Calu3 (cell line): Measurements from ENCODE around the gene ITPRID1. TPM values are rescaled to one million over a fixed set of nuclear protein-coding genes. Genes with fewer than 3 reads are reported as not detected.
"Not testable (repeated sequence)": the region's sequence is repeated elsewhere in the genome, so short reads cannot be mapped to it uniquely, and the experiment has no call there.

ENCODE experiments used
- Bru-seq: library from RNA; stranded (reverse); fragments of 400-500 nt; gene quantifications from one replicate; lab custom pipeline; 2021; lab: Mats Ljungman, UMichigan
- BruChase-seq, 2 experiments: library from RNA; stranded (reverse); fragments of 400-500 nt; gene quantifications; one replicate each; lab custom pipeline; 2021; lab: Mats Ljungman, UMichigan
- BruUV-seq: library from RNA; stranded (reverse); fragments of 400-500 nt; replicated peaks from 2 replicates; lab custom pipeline; 2021; lab: Mats Ljungman, UMichigan
- CTCF ChIA-PET: fragments of 300-600 bp; sonication (Branson Sonifier 250); formaldehyde crosslinking; loops from one replicate; lab custom pipeline; 2022; ENCODE audit warnings: antibody characterized with exemption; lab: Charles Lee
- DNase-seq: peaks from one replicate; pipeline ENCODE4 v3.0.0; 2022
- H3K27ac Mint-ChIP-seq: one replicate; pipeline ENCODE4 v1.8.0; 2022; ENCODE audit warnings: mixed read lengths; ENCODE audit not compliant: unreplicated experiment
- H3K27me3 Mint-ChIP-seq: one replicate; pipeline ENCODE4 v1.8.0; 2022; ENCODE audit warnings: mixed read lengths; ENCODE audit not compliant: unreplicated experiment
- H3K36me3 Mint-ChIP-seq: one replicate; pipeline ENCODE4 v1.8.0; 2022; ENCODE audit warnings: mild to moderate bottlenecking, moderate library complexity, mixed read lengths; ENCODE audit not compliant: insufficient read depth, unreplicated experiment
- H3K4me1 Mint-ChIP-seq: one replicate; pipeline ENCODE4 v1.8.0; 2022; ENCODE audit warnings: mild to moderate bottlenecking, low read depth, mixed read lengths; ENCODE audit not compliant: unreplicated experiment
- H3K4me3 Mint-ChIP-seq: one replicate; pipeline ENCODE4 v1.8.0; 2022; ENCODE audit warnings: mild to moderate bottlenecking, low read depth, moderate library complexity, mixed read lengths; ENCODE audit not compliant: unreplicated experiment
- H3K9me3 Mint-ChIP-seq: one replicate; pipeline ENCODE4 v1.8.0; 2022; ENCODE audit warnings: low read depth, mixed read lengths; ENCODE audit not compliant: unreplicated experiment
- intact Hi-C: fragments of 100-400 bp; cut with micrococcal nuclease; formaldehyde crosslinking; loops from one replicate; pipeline ENCODE4 v1.10.0; 2022; ENCODE audit not compliant: unreplicated experiment
- long read RNA-seq: library from polyadenylated mRNA; stranded (forward); transcript quantifications from one replicate; pipeline ENCODE4 v2.0.0, GENCODE V29; 2022
- total RNA-seq: library from RNA; stranded (reverse); gene quantifications from 2 replicates; pipeline ENCODE4 v1.2.3, GENCODE V29; 2022
- TF ChIP-seq, protein P1 (sequence below): fragments of 200-600 bp; IDR thresholded peaks from one replicate; pipeline ENCODE4 v1.8.0; 2022; ENCODE audit warnings: antibody characterized with exemption; ENCODE audit not compliant: unreplicated experiment

Gene ITPRID1
- total RNA-seq, result 0.95 and 3.8 TPM in 2 replicates
- percentile 25 among the genes with signal in this experiment for Bru-seq, nascent RNA
- percentile 29 among the genes with signal in this experiment for BruChase-seq, experiment 1, labeled RNA remaining after a 6-hour chase
- percentile 32 among the genes with signal in this experiment for BruChase-seq, experiment 2, labeled RNA remaining after a 2-hour chase
- long read RNA-seq, partial matches to known transcripts, result 0 of 2 reads
- long read RNA-seq, other reads (novel, unspliced or antisense), result 2 of 2 reads

- no TSS peak for BruUV-seq
Measured at GRCh38 chr7:31513790-31514189, at the start of gene ITPRID1. Gene ITPRID1 (plus strand): TSS chr7:31514090. CDS start chr7:31553025, 38,935 bp downstream.

GRCh38 chr7:31464601-31465000, 49.3 kb upstream of the ITPRID1 start:
- H3K27ac Mint-ChIP-seq, result peak overlapping the region; percentile 81
- peaks cover 3% of the 10 kb centered on the region for H3K9me3 Mint-ChIP-seq
- TF ChIP-seq, protein P1, sequence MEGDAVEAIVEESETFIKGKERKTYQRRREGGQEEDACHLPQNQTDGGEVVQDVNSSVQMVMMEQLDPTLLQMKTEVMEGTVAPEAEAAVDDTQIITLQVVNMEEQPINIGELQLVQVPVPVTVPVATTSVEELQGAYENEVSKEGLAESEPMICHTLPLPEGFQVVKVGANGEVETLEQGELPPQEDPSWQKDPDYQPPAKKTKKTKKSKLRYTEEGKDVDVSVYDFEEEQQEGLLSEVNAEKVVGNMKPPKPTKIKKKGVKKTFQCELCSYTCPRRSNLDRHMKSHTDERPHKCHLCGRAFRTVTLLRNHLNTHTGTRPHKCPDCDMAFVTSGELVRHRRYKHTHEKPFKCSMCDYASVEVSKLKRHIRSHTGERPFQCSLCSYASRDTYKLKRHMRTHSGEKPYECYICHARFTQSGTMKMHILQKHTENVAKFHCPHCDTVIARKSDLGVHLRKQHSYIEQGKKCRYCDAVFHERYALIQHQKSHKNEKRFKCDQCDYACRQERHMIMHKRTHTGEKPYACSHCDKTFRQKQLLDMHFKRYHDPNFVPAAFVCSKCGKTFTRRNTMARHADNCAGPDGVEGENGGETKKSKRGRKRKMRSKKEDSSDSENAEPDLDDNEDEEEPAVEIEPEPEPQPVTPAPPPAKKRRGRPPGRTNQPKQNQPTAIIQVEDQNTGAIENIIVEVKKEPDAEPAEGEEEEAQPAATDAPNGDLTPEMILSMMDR, result no peak
- no TSS peak for BruUV-seq
- H3K4me3 Mint-ChIP-seq, result peak overlapping the region; percentile 24
- H3K36me3 Mint-ChIP-seq, result peaks cover 5% of the 10 kb centered on the region
- DNase-seq, result peak; percentile 54
- H3K4me1 Mint-ChIP-seq, result peaks cover 54% of the 10 kb centered on the region
- CTCF ChIA-PET, result interaction anchor here (1.0 kb wide), 1 partner anchor 21 kb away, joined by 4 read pairs; no protein-coding TSS in a partner anchor
- intact Hi-C loops, result loop anchor here (1.0 kb wide), 1 partner anchor 29 kb away; no protein-coding TSS in a partner anchor
- no peaks in the 10 kb centered on the region for H3K27me3 Mint-ChIP-seq

More at GRCh38 chr7:31513790-31514189, at the start of gene ITPRID1:
- no peak for DNase-seq
- no peaks in the 10 kb centered on the region for H3K36me3 Mint-ChIP-seq
- H3K27ac Mint-ChIP-seq, result peak within 1 kb of the TSS; percentile 38
- H3K27me3 Mint-ChIP-seq, result no peaks in the 10 kb centered on the region
- CTCF ChIA-PET, result no interaction called here
- no peak within 1 kb of the TSS for H3K4me3 Mint-ChIP-seq
- intact Hi-C loops, result no loop called here
- TF ChIP-seq, protein P1, result no peak
- H3K4me1 Mint-ChIP-seq, result peaks cover 11% of the 10 kb centered on the region
- H3K9me3 Mint-ChIP-seq, result peaks cover 10% of the 10 kb centered on the region

DNA sequence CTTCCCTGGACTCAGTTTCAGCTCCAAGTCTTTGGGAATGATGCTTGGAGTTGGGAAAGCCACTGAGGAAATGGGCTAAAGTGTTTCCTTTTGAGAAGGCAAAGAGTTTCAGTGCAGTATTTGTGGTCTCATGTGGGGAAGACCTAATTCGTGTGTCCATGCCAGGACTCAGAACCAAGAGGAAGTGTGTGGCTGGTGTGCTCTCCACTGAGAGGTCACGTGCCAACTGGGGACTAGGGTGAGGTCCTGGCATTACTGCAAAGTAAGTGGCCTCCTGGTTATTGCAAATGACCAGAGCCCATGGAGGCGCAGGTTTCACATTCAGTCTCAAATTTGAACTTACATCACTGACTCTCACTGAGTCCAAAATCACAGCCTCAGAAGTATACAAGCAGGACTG, 48.6 kb upstream of the ITPRID1 start:
- CTCF ChIA-PET, result interaction anchor here (1.0 to 1.4 kb wide), 2 partner anchors 22 to 26 kb away, joined by 3 to 4 read pairs; no protein-coding TSS in a partner anchor
- H3K27me3 Mint-ChIP-seq, result no peaks in the 10 kb centered on the region
- peak; percentile 38 for DNase-seq
- BruUV-seq, result no TSS peak
- peaks cover 55% of the 10 kb centered on the region for H3K4me1 Mint-ChIP-seq
- peaks cover 3% of the 10 kb centered on the region for H3K9me3 Mint-ChIP-seq
- no peak overlapping the region for H3K4me3 Mint-ChIP-seq
- H3K36me3 Mint-ChIP-seq, result peaks cover 5% of the 10 kb centered on the region
- TF ChIP-seq, protein P1, result no peak
- peak overlapping the region; percentile 81 for H3K27ac Mint-ChIP-seq
- intact Hi-C loops, result no loop called here

DNA sequence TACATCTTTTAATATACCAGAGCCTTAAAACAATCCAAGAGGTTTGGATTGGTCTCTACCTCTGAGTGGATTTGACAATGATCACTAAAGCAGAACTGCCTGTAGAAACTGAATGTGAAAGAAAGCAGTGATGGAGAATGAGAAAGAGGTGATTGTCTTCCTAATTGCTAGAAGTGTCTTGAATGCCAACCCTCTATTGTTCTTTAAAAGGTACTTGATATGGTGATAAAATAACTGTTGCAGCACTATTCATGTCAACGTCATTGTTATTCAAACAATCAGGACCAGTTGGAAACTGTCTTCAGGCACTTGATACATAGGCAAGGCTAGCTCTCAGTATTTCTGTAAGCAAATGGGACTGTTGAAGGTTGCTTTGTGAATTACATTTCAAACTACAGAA, 47.9 kb upstream of the ITPRID1 start:
- H3K9me3 Mint-ChIP-seq, result peaks cover 3% of the 10 kb centered on the region
- DNase-seq, result no peak
- BruUV-seq, result no TSS peak
- no peak overlapping the region for H3K4me3 Mint-ChIP-seq
- peaks cover 55% of the 10 kb centered on the region for H3K4me1 Mint-ChIP-seq
- intact Hi-C loops, result no loop called here
- CTCF ChIA-PET, result interaction anchor here (0.6 to 1.4 kb wide), 2 partner anchors 25 to 1460 kb away, joined by 3 read pairs; no protein-coding TSS in a partner anchor
- H3K27me3 Mint-ChIP-seq, result no peaks in the 10 kb centered on the region
- H3K36me3 Mint-ChIP-seq, result peaks cover 5% of the 10 kb centered on the region
- H3K27ac Mint-ChIP-seq, result no peak overlapping the region
- TF ChIP-seq, protein P1, result no peak

- H3K36me3 Mint-ChIP-seq, DNase-seq, intact Hi-C loops, CTCF ChIA-PET, H3K27ac Mint-ChIP-seq, BruUV-seq, H3K4me3 Mint-ChIP-seq, H3K9me3 Mint-ChIP-seq, H3K27me3 Mint-ChIP-seq: not testable (repeated sequence)
- peaks cover 65% of the 10 kb centered on the region for H3K4me1 Mint-ChIP-seq
Measured at GRCh38 chr7:31470883-31471282, 43.0 kb upstream of the ITPRID1 start.
